SU-DHL-6 (cell line): ENCODE measurements around the gene SPINK2.

Experiments used
- H2AFZ ChIP-seq: fragments of 200-600 bp; sonication (generic); 2 replicates; pipeline ENCODE4 v1.6.1; 2014; ENCODE audit warnings: low read depth, mild to moderate bottlenecking, moderate library complexity, mixed read lengths, antibody characterized with exemption, low read length; ENCODE audit not compliant: severe bottlenecking
- H3F3A ChIP-seq: fragments of 200-600 bp; shearing (Covaris generic); 2 replicates; pipeline ENCODE4 v1.6.0; 2016; ENCODE audit warnings: antibody characterized with exemption, mild to moderate bottlenecking; ENCODE audit not compliant: insufficient read depth
- H3K27ac ChIP-seq: fragments of 200-600 bp; sonication (generic); 2 replicates; pipeline ENCODE4 v1.5.1; 2016; ENCODE audit warnings: low read depth, mild to moderate bottlenecking, low read length, moderate library complexity, mixed read lengths
- H3K27me3 ChIP-seq: fragments of 200-600 bp; sonication (generic), shearing (Covaris generic); 2 replicates; pipeline ENCODE4 v1.6.0; 2014; ENCODE audit warnings: mild to moderate bottlenecking, low read length
- H3K36me3 ChIP-seq: fragments of 200-600 bp; sonication (generic); 2 replicates; pipeline ENCODE4 v1.6.1; 2014; ENCODE audit warnings: mild to moderate bottlenecking, low read length, mixed read lengths
- H3K4me2 ChIP-seq: fragments of 300-600, 200-600 bp; shearing (Covaris generic), sonication (generic); 2 replicates; pipeline ENCODE4 v1.6.0; 2014; ENCODE audit warnings: low read length, low read depth, mild to moderate bottlenecking; ENCODE audit not compliant: poor library complexity, severe bottlenecking
- H3K4me3 ChIP-seq: fragments of 200-600 bp; sonication (generic); 2 replicates; pipeline ENCODE4 v1.5.1; 2014; ENCODE audit warnings: antibody characterized with exemption, low read length, mild to moderate bottlenecking, mixed read lengths; ENCODE audit not compliant: insufficient read depth, poor library complexity, severe bottlenecking
- H3K79me2 ChIP-seq: fragments of 200-600 bp; sonication (generic); 2 replicates; pipeline ENCODE4 v1.6.1; 2014; ENCODE audit warnings: mild to moderate bottlenecking, low read length, moderate library complexity; ENCODE audit not compliant: insufficient read depth
- H3K9ac ChIP-seq: fragments of 200-600 bp; sonication (generic); 2 replicates; pipeline ENCODE4 v1.7.0; 2014; ENCODE audit warnings: mild to moderate bottlenecking, low read length
- H3K9me2 ChIP-seq: fragments of 200-600 bp; sonication (generic); replicated peaks from 2 replicates; pipeline ENCODE4 v1.6.1; 2014; ENCODE audit warnings: low read length; ENCODE audit not compliant: insufficient read depth
- H3K9me3 ChIP-seq: fragments of 200-600 bp; sonication (generic); 2 replicates; pipeline ENCODE4 v1.6.1; 2014; ENCODE audit warnings: low read length, mixed read lengths; ENCODE audit not compliant: insufficient read depth
- H4K20me1 ChIP-seq: fragments of 200-600 bp; sonication (generic); 2 replicates; pipeline ENCODE4 v1.6.1; 2014; ENCODE audit warnings: low read depth, mild to moderate bottlenecking, antibody characterized with exemption, low read length, moderate library complexity, mixed read lengths
- EZH2phosphoT487 ChIP-seq: fragments of 200-600 bp; sonication (generic), shearing (Covaris generic); conservative IDR thresholded peaks from 2 replicates; pipeline ENCODE4 v1.6.1; 2018; ENCODE audit warnings: mild to moderate bottlenecking, antibody characterized with exemption, low read length, moderate library complexity, mixed read lengths
- TF ChIP-seq, protein P1 (sequence below): fragments of 200-600 bp; sonication (generic); IDR thresholded peaks from one replicate; pipeline ENCODE4 v1.5.1; 2017; ENCODE audit warnings: antibody characterized with exemption, mild to moderate bottlenecking, low read length, moderate library complexity; ENCODE audit not compliant: insufficient read depth, poor library complexity, severe bottlenecking

The SPINK2 gene

DNA sequence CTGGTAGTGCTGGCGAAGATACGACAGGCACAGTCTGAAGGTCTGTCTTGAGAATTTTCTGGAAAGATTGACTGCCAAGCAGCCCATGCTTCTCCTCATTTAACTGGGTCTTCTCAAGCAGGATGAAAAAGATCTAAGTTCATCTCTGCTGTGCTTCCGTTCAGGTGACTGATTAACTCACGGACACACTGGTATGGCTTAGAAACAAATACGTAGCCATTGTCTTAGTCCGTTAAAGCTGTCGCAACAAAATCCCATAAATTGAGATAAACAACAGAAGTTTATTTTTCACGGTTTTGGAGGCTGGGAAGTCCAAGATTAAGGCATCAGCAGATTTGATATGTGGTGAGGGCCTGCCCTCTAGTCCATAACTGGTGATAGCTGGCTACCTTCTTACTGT, 39.5 kb downstream of the SPINK2 start:
- Histone ChIP-seq H3K4me3 (no peak overlapping the region), H3K27me3 (no peaks in the 10 kb centered on the region), H2AFZ (no peak overlapping the region), H4K20me1 (no peaks in the 10 kb centered on the region), H3K9ac (no peak overlapping the region), H3F3A (no peaks in the 10 kb centered on the region), H3K27ac (no peak overlapping the region), H3K9me2 (no peaks in the 10 kb centered on the region), H3K36me3 (no peaks in the 10 kb centered on the region), H3K9me3 (no peaks in the 10 kb centered on the region), H3K4me2 (no peak overlapping the region), H3K79me2 (no peaks in the 10 kb centered on the region)
- TF ChIP-seq, protein P1, sequence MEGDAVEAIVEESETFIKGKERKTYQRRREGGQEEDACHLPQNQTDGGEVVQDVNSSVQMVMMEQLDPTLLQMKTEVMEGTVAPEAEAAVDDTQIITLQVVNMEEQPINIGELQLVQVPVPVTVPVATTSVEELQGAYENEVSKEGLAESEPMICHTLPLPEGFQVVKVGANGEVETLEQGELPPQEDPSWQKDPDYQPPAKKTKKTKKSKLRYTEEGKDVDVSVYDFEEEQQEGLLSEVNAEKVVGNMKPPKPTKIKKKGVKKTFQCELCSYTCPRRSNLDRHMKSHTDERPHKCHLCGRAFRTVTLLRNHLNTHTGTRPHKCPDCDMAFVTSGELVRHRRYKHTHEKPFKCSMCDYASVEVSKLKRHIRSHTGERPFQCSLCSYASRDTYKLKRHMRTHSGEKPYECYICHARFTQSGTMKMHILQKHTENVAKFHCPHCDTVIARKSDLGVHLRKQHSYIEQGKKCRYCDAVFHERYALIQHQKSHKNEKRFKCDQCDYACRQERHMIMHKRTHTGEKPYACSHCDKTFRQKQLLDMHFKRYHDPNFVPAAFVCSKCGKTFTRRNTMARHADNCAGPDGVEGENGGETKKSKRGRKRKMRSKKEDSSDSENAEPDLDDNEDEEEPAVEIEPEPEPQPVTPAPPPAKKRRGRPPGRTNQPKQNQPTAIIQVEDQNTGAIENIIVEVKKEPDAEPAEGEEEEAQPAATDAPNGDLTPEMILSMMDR = no peak
- TF ChIP-seq EZH2phosphoT487 = no peak

DNA sequence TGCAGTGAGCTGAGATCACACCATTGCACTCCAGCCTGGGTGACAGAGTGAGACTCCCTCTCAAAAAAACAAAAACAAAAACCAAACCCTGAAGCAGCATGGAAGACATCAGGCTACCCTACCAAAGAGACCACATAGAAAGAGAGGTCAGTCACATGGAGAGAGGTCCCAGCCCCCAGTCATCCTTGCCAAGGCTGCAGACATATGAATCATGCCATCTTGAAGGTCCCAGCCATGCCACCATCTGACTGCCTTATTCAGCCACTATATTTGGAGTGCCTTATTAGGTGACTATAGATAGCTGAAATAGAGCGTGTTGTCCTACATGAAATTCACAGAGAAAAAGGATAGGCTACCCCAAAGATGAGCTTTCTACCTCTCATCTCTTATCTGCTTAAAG, 48.2 kb downstream of the SPINK2 start:
- Histone ChIP-seq H3K36me3 (no peaks in the 10 kb centered on the region), H3K79me2 (no peaks in the 10 kb centered on the region), H3K9ac (no peak overlapping the region), H2AFZ (no peak overlapping the region), H3K9me3 (no peaks in the 10 kb centered on the region), H3K4me3 (no peak overlapping the region), H3K9me2 (no peaks in the 10 kb centered on the region), H3K27ac (no peak overlapping the region), H3K27me3 (no peaks in the 10 kb centered on the region), H4K20me1 (no peaks in the 10 kb centered on the region), H3K4me2 (no peak overlapping the region), H3F3A (no peaks in the 10 kb centered on the region)
- TF ChIP-seq EZH2phosphoT487 = no peak
- TF ChIP-seq, protein P1 = no peak

DNA sequence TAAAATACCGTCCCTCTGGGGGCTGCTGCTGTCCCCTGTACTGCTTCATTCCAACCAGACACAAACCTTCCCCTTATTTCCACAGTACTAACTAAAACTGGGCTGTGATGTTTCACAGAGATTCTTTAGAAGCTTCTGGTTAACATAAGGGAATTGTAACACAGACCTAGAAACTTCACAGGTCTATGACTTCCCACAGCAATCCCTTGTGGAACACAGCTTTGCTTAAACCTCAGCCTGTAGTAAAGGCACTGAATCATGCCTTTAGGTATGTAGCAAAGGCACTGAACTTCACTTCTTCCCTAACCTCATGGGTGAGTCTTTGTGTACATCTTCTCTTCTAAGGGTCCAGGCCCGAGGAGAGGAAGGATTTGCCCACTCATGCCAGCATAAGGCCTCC, 49.4 kb downstream of the SPINK2 start:
- Histone ChIP-seq H3K27ac (no peak overlapping the region), H3K9me2 (no peaks in the 10 kb centered on the region), H3K36me3 (no peaks in the 10 kb centered on the region), H3K4me3 (no peak overlapping the region), H3F3A (no peaks in the 10 kb centered on the region), H3K9ac (no peak overlapping the region), H4K20me1 (no peaks in the 10 kb centered on the region), H2AFZ (no peak overlapping the region), H3K9me3 (no peaks in the 10 kb centered on the region), H3K4me2 (no peak overlapping the region), H3K27me3 (no peaks in the 10 kb centered on the region), H3K79me2 (no peaks in the 10 kb centered on the region)
- no peak for TF ChIP-seq EZH2phosphoT487
- TF ChIP-seq, protein P1 = no peak
